K562 (cell line): Measurements from ENCODE around the gene PES1. TPM values are rescaled to one million over a fixed set of nuclear protein-coding genes. Genes with fewer than 3 reads are reported as not detected.

Experiments
- ARID3B ChIP-seq: fragments of 250-450 bp; sonication (Bioruptor Pico); IDR thresholded peaks from 2 replicates; pipeline ENCODE4 v1.4.0; 2020; ENCODE audit warnings: borderline replicate concordance
- ATF1 ChIP-seq, 2 experiments: fragments of 450-650 bp in 1 of 2; IDR thresholded peaks; 2 replicates each; pipeline ENCODE4 v1.6.1; 2016; ENCODE audit warnings: missing compliant biosample characterization in 1 of 2, missing genetic modification characterization in 1 of 2
- C11orf30 ChIP-seq: fragments of 450-650 bp; IDR thresholded peaks from 2 replicates; pipeline ENCODE4 v1.6.1; 2016; ENCODE audit warnings: low read depth, mild to moderate bottlenecking
- CBX8 ChIP-seq: fragments of 200-600 bp; sonication (generic); IDR thresholded peaks from 2 replicates; pipeline ENCODE4 v1.6.1; 2012; ENCODE audit warnings: borderline replicate concordance, mixed run types, low read depth, mild to moderate bottlenecking, moderate library complexity, mixed read lengths, low read length, control low read depth, inconsistent platforms; ENCODE audit not compliant: poor library complexity, severe bottlenecking; ENCODE audit errors: extremely low read depth
- CCNT2 ChIP-seq: IDR thresholded peaks from 2 replicates; pipeline ENCODE4 v1.6.1; 2011; ENCODE audit warnings: borderline replicate concordance, low read depth, mild to moderate bottlenecking, moderate library complexity, mixed read lengths, low read length; ENCODE audit not compliant: insufficient read length; ENCODE audit errors: extremely low read depth
- FOXJ2 ChIP-seq: fragments of 200-800 bp; sonication (Bioruptor generic); IDR thresholded peaks from 2 replicates; pipeline ENCODE4 v1.6.1; 2016; ENCODE audit warnings: missing genetic modification characterization, missing compliant biosample characterization
- KDM2B ChIP-seq: fragments of 250-450 bp; sonication (Bioruptor Pico); IDR thresholded peaks from 2 replicates; pipeline ENCODE4 v1.8.0; 2021; ENCODE audit warnings: mild to moderate bottlenecking, moderate library complexity
- KDM5B ChIP-seq: fragments of 200-600 bp; sonication (generic); IDR thresholded peaks from 2 replicates; pipeline ENCODE4 v1.6.1; 2012; ENCODE audit warnings: low read depth, mild to moderate bottlenecking, moderate library complexity, low read length, control low read depth, inconsistent platforms; ENCODE audit not compliant: insufficient replicate concordance
- KLF16 ChIP-seq: IDR thresholded peaks from 2 replicates; pipeline ENCODE4 v1.6.1; 2016; ENCODE audit warnings: antibody characterized with exemption
- MAX ChIP-seq: sonication (generic); formaldehyde crosslinking; IDR thresholded peaks from 2 replicates; pipeline ENCODE4 v1.9.0; 2022; ENCODE audit warnings: mild to moderate bottlenecking, missing genetic modification reagents
- MTA1 ChIP-seq: fragments of 450-650 bp; IDR thresholded peaks from 2 replicates; pipeline ENCODE4 v1.6.1; 2017; ENCODE audit warnings: borderline replicate concordance
- NR3C1 ChIP-seq: sonication (generic); formaldehyde crosslinking; IDR thresholded peaks from 2 replicates; pipeline ENCODE4 v1.8.1; 2022; ENCODE audit warnings: missing genetic modification reagents
- RBM39 ChIP-seq: fragments of 200-400 bp; formaldehyde crosslinking; optimal IDR thresholded peaks from 2 replicates; pipeline ENCODE3; 2018; ENCODE audit warnings: low read depth, low read length
- SETDB1 ChIP-seq: IDR thresholded peaks from one replicate; pipeline ENCODE4 v1.6.1; 2012; ENCODE audit warnings: low read length, control low read depth, inconsistent platforms
- SMAD2 ChIP-seq: fragments of 150-350 bp; IDR thresholded peaks from 2 replicates; pipeline ENCODE4 v1.6.1; 2014; ENCODE audit warnings: low read depth, mild to moderate bottlenecking, low read length
- SMARCC2 ChIP-seq: fragments of 450-650 bp; IDR thresholded peaks from 2 replicates; pipeline ENCODE4 v1.6.1; 2017; ENCODE audit warnings: antibody characterized with exemption, moderate library complexity, mild to moderate bottlenecking, low read depth
- SRSF9 ChIP-seq: fragments of 200-400 bp; formaldehyde crosslinking; IDR thresholded peaks from 2 replicates; pipeline ENCODE4 v1.6.1; 2017; ENCODE audit warnings: low read depth, low read length, borderline replicate concordance
- SUPT5H ChIP-seq: fragments of 450-650 bp; IDR thresholded peaks from 2 replicates; pipeline ENCODE4 v1.6.1; 2016
- TAF15 ChIP-seq: fragments of 200-400 bp; formaldehyde crosslinking; IDR thresholded peaks from 2 replicates; pipeline ENCODE4 v1.6.1; 2017; ENCODE audit warnings: mild to moderate bottlenecking, low read depth, low read length, moderate library complexity
- USF2 ChIP-seq: sonication (generic); formaldehyde crosslinking; IDR thresholded peaks from 2 replicates; pipeline ENCODE4 v1.5.0; 2020; ENCODE audit warnings: missing genetic modification reagents
- ZBTB9 ChIP-seq: fragments of 450-650 bp; formaldehyde crosslinking; IDR thresholded peaks from 2 replicates; pipeline ENCODE4 v1.4.0; 2020; ENCODE audit warnings: mild to moderate bottlenecking, moderate library complexity
- ZC3H4 ChIP-seq: sonication (generic); formaldehyde crosslinking; IDR thresholded peaks from 2 replicates; pipeline ENCODE4 v1.9.0; 2021; ENCODE audit warnings: missing genetic modification reagents, borderline replicate concordance
- ZNF133 ChIP-seq: fragments of 250-450 bp; sonication (Bioruptor Pico); IDR thresholded peaks from 2 replicates; pipeline ENCODE4 v1.4.0; 2020; ENCODE audit warnings: mild to moderate bottlenecking
- ZNF174 ChIP-seq: fragments of 250-450 bp; sonication (Bioruptor Pico); IDR thresholded peaks from 2 replicates; pipeline ENCODE4 v1.4.0; 2020; ENCODE audit warnings: mild to moderate bottlenecking
- ZNF584 ChIP-seq: fragments of 200-800 bp; sonication (Bioruptor generic); IDR thresholded peaks from 2 replicates; pipeline ENCODE4 v1.6.1; 2016; ENCODE audit warnings: low read depth, mild to moderate bottlenecking, missing genetic modification characterization, missing compliant biosample characterization
- ZZZ3 ChIP-seq: fragments of 450-650 bp; IDR thresholded peaks from 2 replicates; pipeline ENCODE4 v1.6.1; 2016; ENCODE audit warnings: antibody characterized with exemption, mild to moderate bottlenecking, moderate library complexity
- polyA plus RNA-seq, 8 experiments: library from polyadenylated mRNA; depleted of rRNA in 4 of 8; stranded (reverse) in 5 of 8; unstranded in 3 of 8; fragments of >200 nt; fragmentation: Nextera tagmentation in 2 of 8; fragmentation: Illumina TruSeq in 1 of 8; extraction: Ambion mirVana in 2 of 8; extraction: Trizol in 1 of 8; gene quantifications; 2 replicates each; pipeline versions ENCODE4 v1.2.1 to v1.2.3, GENCODE V29; 2011 to 2014; ENCODE audit warnings: inconsistent platforms in 1 of 8, missing spikeins in 1 of 8
- total RNA-seq, 7 experiments: library from RNA; depleted of rRNA in 6 of 7; stranded (reverse); fragments of >200 nt in 6 of 7; fragmentation: Illumina TruSeq in 2 of 7; extraction: Trizol in 2 of 7; gene quantifications; 2 replicates each; pipeline versions ENCODE4 v1.2.1 to v1.2.3, GENCODE V29; 2011 to 2021; ENCODE audit warnings: low replicate concordance in 1 of 7

Gene PES1
- total and polyA plus RNA-seq, 9 of the 15 experiments (the other 6 are each of a cell fraction or from before 2014, with no cell fraction given) = 6.5 to 158 (median 94.3) TPM

GRCh38 chr22:30591588-30592359 is at the start of gene PES1 (continued):
- TF ChIP-seq SMAD2 (no peak), NR3C1 (CRISPR knock-in tag) (no peak), KDM2B (CRISPR knock-in tag) (no peak), SMARCC2 (no peak), MTA1 (peak; percentile 84), ZZZ3 (no peak), C11orf30 (peak; percentile 70), CBX8 (no peak), KLF16 (no peak), USF2 (peak; percentile 66; the same call in 1 of the 2 replicates), ZC3H4 (CRISPR knock-in tag) (no peak), ARID3B (no peak), MAX (CRISPR knock-in tag) (peak; percentile 89), SETDB1 (no peak), CCNT2 (no peak), ATF1 (CRISPR knock-in tag; IDR thresholded peaks at IDR 0.05) (peak; percentile 62), ATF1 (tag; IDR thresholded peaks at IDR 0.05) (peak; percentile 99), ZNF174 (CRISPR knock-in tag) (no peak), RBM39 (no peak), ZBTB9 (no peak), KDM5B (no peak), SUPT5H (no peak; the same call in none of the 2 replicates), ZNF133 (CRISPR knock-in tag) (no peak), FOXJ2 (tag) (peak; percentile 85), TAF15 (no peak), SRSF9 (no peak), ZNF584 (CRISPR knock-in tag) (no peak)
